HG03469 (cell line): ENCODE measurements around the gene ALPP.
"Not testable (repeated sequence)": the region's sequence is repeated elsewhere in the genome, so short reads cannot be mapped to it uniquely, and the experiment has no call there.

ENCODE experiments used
- ATAC-seq: cut with Tn5 transposase; IDR thresholded peaks from one replicate; pipeline ENCODE4 v1.9.1; 2021; ENCODE audit warnings: mild to moderate bottlenecking, moderate library complexity, moderate number of reproducible peaks; ENCODE audit not compliant: unreplicated experiment

ALPP gene

DNA sequence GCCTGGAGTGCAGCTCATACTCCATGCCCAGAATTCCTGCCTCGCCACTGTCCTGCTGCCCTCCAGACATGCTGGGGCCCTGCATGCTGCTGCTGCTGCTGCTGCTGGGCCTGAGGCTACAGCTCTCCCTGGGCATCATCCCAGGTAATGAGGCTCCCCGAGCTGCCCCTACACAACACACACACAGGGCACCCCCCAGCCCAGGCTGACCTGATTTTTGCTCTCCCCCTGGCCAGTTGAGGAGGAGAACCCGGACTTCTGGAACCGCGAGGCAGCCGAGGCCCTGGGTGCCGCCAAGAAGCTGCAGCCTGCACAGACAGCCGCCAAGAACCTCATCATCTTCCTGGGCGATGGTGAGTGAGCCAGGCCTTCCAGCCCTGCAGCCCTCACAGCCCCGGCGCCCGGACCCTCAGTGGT, at the start of gene ALPP:
TSS of gene ALPP (plus strand) at position 17 of the 417 bp plus-strand sequence. CDS start at position 69, 52 bp downstream.
- ATAC-seq: not testable (repeated sequence)

DNA sequence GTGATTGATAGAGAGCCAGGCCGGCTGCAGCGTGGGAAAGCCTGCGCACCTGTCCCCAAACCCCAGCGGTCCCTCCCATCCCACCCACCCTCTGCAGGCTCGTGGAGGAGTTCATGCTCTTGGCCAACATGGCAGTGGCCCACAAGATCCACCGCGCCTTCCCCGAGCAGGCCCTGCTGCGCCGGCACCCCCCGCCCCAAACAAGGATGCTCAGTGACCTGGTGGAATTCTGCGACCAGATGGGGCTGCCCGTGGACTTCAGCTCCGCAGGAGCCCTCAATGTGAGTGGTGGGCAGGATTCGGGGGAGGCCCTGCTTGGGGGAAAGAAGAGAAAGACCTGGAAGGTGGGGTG, 48.9 kb upstream of the ALPP start:
- ATAC-seq: no peak

DNA sequence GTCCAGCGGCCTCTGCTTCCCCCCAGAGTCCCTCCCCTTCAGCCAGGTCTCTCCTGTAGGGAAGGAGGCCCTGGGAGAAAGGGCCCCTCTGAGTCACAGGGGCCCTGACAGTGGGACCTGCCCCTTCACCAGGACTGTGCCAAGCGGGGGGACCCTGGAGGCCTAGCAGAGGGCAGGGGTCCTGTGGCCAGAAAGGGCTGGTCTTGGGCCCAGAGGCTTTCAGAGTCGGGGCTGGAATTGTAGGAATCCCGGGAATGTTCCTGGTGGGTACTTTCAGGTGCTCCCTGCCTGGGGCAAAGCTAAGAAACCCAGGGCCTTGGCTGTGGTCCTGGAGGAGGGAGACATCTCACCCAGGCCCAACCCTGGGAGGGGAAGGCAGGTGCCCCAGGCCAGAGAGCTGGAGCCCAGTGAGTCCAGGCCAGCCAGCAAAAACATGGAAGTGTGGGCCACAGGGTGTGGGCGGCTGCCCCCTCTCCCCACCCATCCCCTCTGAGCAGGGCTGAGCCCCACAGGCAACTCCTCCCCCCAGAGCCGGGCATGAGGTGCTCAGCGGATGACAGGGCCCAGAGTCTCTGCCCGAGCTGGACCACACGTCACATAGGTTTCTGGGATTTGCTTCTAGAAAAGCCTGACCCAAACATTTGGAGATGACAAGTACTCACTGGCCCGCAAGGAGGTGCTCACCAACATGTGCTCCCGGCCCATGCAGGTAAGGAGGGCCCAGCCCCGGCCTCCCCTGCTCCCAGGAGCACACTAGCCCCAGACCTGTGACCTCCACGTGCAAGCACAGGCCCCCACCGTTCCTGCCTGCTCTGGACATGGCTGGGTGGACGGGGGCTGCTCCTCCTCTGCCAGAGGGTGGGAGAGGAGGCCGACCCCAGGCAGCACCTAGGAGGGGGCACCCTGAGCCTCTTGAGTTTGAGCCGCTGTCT, 48.2 kb upstream of the ALPP start:
- no peak for ATAC-seq

DNA sequence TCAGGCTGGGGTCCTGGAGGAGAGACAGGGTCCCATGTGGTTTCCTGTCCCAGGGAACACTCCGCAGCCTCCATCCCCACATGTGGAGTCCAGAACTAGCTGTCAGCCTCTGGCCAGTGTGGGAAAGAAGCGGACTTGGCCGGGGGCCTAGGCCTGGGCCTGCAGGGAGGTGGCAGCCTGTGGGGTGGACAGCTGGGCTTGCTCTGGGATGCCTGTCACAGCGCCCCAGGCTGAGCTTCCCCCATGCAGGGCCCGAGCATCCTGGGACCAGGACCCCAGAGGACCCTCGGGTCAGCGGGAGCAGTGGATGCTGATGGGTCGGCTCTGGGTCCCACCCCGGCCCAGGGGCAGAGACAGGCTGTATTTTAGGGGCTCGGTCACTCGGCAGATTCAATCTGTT, 47.5 kb upstream of the ALPP start:
- ATAC-seq: not testable (repeated sequence)

GRCh38 chr2:232331641-232332040, 46.9 kb upstream of the ALPP start:
- not testable (repeated sequence) for ATAC-seq

DNA sequence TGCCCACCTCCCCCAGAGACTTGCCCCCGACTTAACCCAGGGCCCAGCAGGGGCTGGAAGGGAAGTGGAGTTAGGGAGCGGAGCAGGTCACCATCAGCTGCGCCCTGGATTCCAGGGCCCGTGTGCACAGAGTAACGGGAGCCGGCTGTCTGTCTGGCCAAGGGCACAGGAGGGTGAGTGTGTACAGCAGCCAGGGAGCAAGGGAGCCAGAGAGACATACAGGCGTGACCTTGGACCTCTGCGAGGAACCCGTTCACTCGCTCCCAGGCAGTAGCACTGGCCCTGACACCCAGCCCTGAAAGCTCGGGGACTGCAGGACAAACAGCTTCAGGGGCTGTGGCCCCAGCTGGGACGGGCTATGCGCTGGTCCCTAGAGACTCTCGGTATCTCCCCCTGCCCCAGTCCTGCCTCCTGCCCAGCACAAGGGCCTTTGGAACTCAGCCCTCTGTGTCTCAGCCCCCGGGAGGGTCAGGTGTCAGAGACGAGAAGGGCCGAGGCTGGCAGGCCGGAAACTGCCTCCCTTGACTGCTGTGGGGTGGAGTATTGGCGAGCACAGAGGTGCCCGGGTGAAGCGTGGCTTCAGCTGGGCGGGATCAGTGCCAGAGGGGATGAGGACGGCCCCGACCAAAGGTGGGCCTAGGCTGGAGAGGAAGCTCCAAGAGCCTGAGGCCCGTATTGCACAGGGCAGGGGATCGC, 46.2 kb upstream of the ALPP start:
- ATAC-seq: not testable (repeated sequence)

GRCh38 chr2:232332940-232333259, 45.7 kb upstream of the ALPP start:
- no peak for ATAC-seq

GRCh38 chr2:232333361-232334135, 45.0 kb upstream of the ALPP start:
- ATAC-seq: no peak

DNA sequence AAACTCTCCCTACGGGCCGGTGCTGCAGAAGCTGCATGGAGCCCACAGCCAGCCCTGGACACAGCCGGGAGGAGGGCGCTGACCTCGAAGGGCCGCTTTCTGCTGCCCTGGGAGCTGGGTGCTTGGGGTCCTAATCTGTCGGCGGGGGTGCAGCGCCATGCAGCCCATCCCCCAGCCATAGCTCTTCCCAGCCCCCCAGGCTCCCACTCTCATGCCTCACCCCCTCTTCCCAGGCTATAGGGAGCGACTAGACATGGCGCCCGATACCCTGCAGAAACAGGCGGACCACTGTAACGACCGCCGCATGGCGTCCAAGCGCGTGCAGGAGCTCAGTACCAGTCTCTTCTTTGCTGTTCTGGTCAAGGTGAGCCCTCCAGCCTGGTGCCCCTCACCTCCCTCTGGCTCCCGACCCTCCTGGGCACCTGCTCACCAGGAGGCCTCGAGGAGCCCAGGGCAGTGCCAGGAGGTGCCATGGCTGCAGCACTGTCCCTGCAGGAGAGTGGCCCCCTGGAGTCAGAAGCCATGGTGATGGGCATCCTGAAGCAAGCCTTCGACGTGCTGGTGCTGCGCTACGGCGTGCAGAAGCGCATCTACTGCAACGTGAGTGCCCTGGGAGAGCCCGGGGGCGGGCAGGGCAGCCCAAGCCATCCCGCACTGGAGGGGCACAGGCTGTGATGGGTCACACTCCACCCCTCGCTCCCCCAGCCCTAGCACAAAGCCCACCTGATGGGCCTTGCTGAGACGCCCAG, 44.2 kb upstream of the ALPP start:
- not testable (repeated sequence) for ATAC-seq

DNA sequence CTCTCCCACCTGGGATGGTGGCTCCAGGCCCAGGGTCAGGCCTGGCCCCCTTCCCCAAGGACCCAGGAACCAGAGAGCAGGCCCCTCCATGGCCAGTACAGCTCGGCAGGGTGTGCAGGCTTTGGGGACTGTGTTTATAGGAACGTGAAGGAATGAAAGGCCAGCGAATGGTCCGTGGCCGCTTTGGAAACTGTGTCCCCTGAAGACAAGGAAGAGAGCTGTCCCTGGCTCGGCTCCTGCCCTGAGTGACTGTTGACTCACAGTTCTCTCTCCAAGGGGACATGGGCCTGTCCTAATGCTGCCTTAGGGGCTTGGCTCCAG, 43.7 kb upstream of the ALPP start:
- not testable (repeated sequence) for ATAC-seq

DNA sequence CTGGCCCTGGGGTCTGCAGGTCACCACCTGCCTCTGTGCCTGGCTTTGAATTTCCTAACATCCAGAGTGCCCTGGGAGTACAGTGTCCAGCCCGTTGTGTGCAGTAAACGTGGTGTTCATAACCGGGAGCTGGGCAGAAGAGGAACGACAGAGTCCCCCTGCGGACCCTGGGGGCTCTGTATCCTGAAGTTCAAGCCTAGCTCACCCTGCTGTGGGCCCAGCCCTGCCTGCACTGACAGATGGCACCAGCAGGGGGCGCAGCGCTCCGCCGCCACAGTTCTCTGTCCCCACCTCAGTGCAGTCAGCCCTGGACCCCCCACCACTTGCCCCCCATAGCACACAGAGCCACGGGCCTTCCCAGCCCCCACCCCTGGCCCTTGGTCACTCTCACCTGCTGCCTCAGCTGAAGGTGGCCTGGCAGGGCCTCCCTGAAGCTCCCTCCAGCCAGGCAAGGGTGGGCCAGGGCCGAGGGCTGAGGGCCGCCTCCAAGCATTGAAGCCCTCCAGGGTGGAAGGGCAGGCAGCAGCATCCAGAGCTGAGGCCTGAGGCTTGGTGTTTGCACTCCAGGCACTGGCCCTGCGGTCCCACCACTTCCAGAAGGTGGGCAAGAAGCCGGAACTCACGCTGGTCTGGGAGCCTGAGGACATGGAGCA, 43.2 kb upstream of the ALPP start:
- ATAC-seq: not testable (repeated sequence)

GRCh38 chr2:232335859-232336215, 42.7 kb upstream of the ALPP start:
- no peak for ATAC-seq

DNA sequence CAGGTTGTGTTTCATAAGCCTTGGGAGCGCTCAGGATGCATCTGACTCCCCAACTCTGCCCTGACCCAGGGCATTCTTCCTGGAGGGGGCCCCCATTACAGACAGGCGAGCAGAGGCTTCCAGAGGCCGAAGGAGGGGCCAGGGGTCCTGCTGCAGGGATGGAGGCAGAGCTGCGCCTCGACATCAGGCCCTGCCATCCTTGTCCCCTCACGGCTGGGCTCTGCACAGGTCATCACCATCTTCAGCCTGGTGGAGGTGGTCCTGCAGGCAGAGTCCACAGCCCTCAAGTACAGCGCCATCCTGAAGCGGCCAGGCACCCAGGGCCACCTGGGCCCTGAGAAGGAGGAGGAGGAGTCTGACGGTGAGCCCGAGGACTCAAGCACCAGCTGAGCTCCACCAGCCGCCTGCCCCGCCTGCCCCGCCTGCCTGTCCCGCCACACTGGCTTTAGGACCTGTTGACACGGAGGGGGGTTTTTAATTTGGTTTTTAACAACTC, 42.3 kb upstream of the ALPP start:
- ATAC-seq: no peak

GRCh38 chr2:232336981-232337720, 41.4 kb upstream of the ALPP start:
- no peak for ATAC-seq

DNA sequence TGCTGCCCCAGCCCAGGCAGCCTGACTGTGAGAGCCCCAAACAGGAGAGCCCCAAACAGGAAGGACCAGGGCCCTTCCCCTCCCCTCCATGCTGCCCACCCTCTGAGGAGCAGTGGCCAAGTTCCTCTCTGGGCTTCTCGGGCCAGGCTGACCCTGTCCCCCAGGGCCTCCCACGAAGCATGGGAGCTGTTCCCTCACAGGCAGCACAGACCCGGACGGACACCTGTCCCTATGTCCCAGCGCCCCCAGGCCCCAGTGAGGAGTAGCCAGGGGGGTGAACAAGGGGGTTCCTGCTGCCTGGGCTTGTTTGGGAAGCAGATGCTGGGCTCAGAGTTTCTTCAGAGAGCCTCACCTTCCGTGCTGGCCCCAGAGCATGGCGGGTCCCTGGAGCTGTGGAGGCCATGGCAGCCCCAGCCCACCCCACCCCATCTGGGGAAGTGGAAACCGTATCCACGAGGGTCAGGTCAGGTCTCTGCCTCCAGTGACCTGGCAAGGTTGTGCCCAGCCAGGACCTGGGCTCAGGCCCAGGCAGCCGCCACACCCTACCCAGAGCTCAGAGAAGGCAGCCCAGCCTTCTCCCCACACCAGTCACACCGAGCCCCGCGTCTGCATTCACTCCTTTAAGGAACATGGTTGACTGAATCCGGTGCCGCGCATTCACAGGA, 40.3 kb upstream of the ALPP start:
- not testable (repeated sequence) for ATAC-seq

DNA sequence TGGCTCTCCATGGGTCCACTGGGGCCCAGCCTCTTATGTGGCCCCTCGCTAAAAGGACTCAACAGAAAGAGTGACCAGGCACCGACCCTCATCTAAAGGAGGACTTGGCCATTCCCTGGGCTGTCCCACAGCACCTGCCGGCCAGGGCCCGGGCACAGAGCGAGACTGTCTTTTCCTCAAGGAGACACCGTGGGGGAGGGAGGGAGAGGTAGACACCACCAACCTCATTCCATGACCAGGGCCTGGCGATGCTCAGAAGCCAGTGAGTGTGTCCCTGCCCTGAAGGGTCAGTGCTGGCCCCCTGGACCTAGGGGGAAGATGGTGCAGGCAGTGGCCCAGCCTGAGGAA, 39.8 kb upstream of the ALPP start:
- no peak for ATAC-seq

DNA sequence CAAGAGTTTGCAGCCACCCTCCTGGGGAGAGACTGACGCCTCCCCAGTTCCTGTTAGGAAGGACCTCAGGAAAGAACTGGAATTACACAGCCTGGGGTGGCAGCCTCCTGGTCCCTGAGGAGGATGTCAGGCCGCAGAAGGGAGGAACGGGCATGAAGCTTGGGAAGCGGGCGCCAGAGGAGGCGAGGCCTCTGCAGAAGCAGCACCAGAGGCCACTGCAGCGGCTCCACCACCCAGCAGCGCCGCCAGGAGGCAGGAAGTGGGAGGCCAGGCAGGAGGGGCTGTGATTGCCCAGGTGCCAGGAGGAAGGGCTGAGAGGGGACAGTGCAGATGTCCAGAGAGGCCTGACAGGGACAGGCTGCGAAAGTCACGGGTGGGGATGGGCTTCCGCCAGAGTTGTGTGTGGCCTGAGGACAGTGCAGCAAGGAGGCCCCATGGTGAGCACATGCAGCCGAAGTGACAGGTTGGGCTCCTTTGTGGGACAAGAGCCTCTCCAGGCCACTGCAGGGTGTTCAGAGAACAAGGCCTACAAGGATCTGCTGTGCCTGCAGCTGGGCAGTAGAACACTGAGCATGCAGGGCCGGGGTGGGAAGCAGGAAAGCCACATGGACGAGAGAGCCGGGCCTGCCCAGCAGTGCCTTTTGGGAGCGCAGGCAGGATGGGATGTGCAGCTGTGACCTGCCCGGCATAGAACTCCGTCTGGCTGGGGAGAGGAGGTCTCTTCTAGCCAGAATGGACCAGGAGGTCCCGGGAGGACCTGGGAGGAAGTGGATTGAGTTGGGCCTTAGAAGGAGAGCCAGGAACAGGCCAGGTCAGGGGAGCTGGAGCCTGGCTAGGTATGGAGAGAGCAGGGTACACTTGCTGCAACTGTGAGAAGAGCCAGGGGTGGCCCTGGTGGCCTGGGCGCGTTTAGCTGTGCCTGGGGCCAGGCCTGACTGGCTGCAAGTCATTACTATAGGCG, 39.1 kb upstream of the ALPP start:
- no peak for ATAC-seq
